Measurements from ENCODE around the gene UGT2A1. TPM values are rescaled to one million over a fixed set of nuclear protein-coding genes. Genes with fewer than 3 reads are reported as not detected.

UGT2A1 gene
- total RNA-seq, 2 donors from 2014 or later, result not detected

- Histone ChIP-seq H3K27ac (no peak overlapping the region), H3K4me3 (no peak overlapping the region), H3K36me3 (no peaks in the 10 kb centered on the region), H3K9ac (ENCODE audit: low read depth in 2 of 2, low read length in 2 of 2) (no peak overlapping the region), H3K9me3 (no peaks in the 10 kb centered on the region), H3K27me3 (no peaks in the 10 kb centered on the region), H3K4me1 (no peaks in the 10 kb centered on the region)
- no peak for TF ChIP-seq CTCF (IDR thresholded peaks at IDR 0.05)
- no peak for DNase-seq
- intact Hi-C loops (cut with DNase I), result no loop called here
Measured at GRCh38 chr4:69576251-69576877, 76.7 kb downstream of the UGT2A1 start.

GRCh38 chr4:69568787-69569186, 84.3 kb downstream of the UGT2A1 start:
- intact Hi-C loops (cut with DNase I), result no loop called here
- TF ChIP-seq CTCF (IDR thresholded peaks at IDR 0.05), result no peak

GRCh38 chr4:69563424-69563823, 89.6 kb downstream of the UGT2A1 start:
- no peaks in the 10 kb centered on the region for H3K9me3 ChIP-seq
- H3K36me3 ChIP-seq, result no peaks in the 10 kb centered on the region
- DNase-seq, result no peak
- no peak for TF ChIP-seq CTCF (IDR thresholded peaks at IDR 0.05)
- no peak overlapping the region for H3K9ac ChIP-seq (ENCODE audit: low read depth in 2 of 2, low read length in 2 of 2)
- H3K27me3 ChIP-seq, result no peaks in the 10 kb centered on the region
- intact Hi-C loops (cut with DNase I), result no loop called here
- H3K4me3 ChIP-seq, result no peak overlapping the region
- H3K4me1 ChIP-seq, result no peaks in the 10 kb centered on the region
- H3K27ac ChIP-seq, result no peak overlapping the region

More at GRCh38 chr4:69568787-69569186, 84.3 kb downstream of the UGT2A1 start:
- no peaks in the 10 kb centered on the region for H3K36me3 ChIP-seq
- no peaks in the 10 kb centered on the region for H3K27me3 ChIP-seq
- no peak for DNase-seq
- no peak overlapping the region for H3K27ac ChIP-seq
- H3K4me1 ChIP-seq, result no peaks in the 10 kb centered on the region
- no peaks in the 10 kb centered on the region for H3K9me3 ChIP-seq
- no peak overlapping the region for H3K4me3 ChIP-seq
- H3K9ac ChIP-seq (ENCODE audit: low read depth in 2 of 2, low read length in 2 of 2), result no peak overlapping the region

GRCh38 chr4:69549651-69550050, 103.4 kb downstream of the UGT2A1 start:
- no peak for DNase-seq
- no peak overlapping the region for H3K9ac ChIP-seq (ENCODE audit: low read depth in 2 of 2, low read length in 2 of 2)

GRCh38 chr4:69546134-69546765, 106.8 kb downstream of the UGT2A1 start:
- H3K4me1 ChIP-seq, result no peaks in the 10 kb centered on the region
- no peak for TF ChIP-seq CTCF (IDR thresholded peaks at IDR 0.05)
- DNase-seq, result no peak
- no peaks in the 10 kb centered on the region for H3K9me3 ChIP-seq
- no peak overlapping the region for H3K27ac ChIP-seq
- no peaks in the 10 kb centered on the region for H3K36me3 ChIP-seq
- H3K9ac ChIP-seq (ENCODE audit: low read depth in 2 of 2, low read length in 2 of 2), result no peak overlapping the region
- H3K4me3 ChIP-seq, result no peak overlapping the region
- no peaks in the 10 kb centered on the region for H3K27me3 ChIP-seq
- intact Hi-C loops (cut with DNase I), result no loop called here

More at GRCh38 chr4:69549651-69550050, 103.4 kb downstream of the UGT2A1 start:
- H3K9me3 ChIP-seq, result no peaks in the 10 kb centered on the region
- H3K4me1 ChIP-seq, result no peaks in the 10 kb centered on the region
- TF ChIP-seq CTCF (IDR thresholded peaks at IDR 0.05), result no peak
- intact Hi-C loops (cut with DNase I), result no loop called here
- H3K4me3 ChIP-seq, result no peak overlapping the region
- no peak overlapping the region for H3K27ac ChIP-seq
- H3K36me3 ChIP-seq, result no peaks in the 10 kb centered on the region
- H3K27me3 ChIP-seq, result no peaks in the 10 kb centered on the region

Other genes with a start within 250 kb of the UGT2A1 start
- gene UGT2B4, start 157.3 kb downstream of the UGT2A1 start, total RNA-seq, result under 1 TPM in 1 of 2 donors, not detected in 1; 0.84 TPM
- not detected for gene UGT2A2, start 13.6 kb downstream of the UGT2A1 start, total RNA-seq
- gene SULT1B1, start 107.4 kb upstream of the UGT2A1 start, total RNA-seq, result 100 to 1,000 TPM; 129 to 323 TPM
- gene SULT1E1, start 206.9 kb upstream of the UGT2A1 start, total RNA-seq, result under 1 TPM in 1 of 2 donors, not detected in 1; 0.19 TPM